ENCODE results near the gene MAP1B. TPM values are rescaled to one million over a fixed set of nuclear protein-coding genes. Genes with fewer than 3 reads are reported as not detected.

Gene MAP1B
- 100 to 1,000 TPM in 5 of 10 donors, 10 to 100 TPM in 5; 61.2 to 154 (median 104) TPM for total RNA-seq
- 10 to 100 TPM; 13.1 to 36.9 TPM for polyA plus RNA-seq
- long read RNA-seq, donor 1, partial matches to known transcripts: 108 of 115 reads
- long read RNA-seq, donor 1, other reads (novel, unspliced or antisense): 7 of 115 reads
- long read RNA-seq, donor 2, partial matches to known transcripts: 136 of 146 reads
- long read RNA-seq, donor 2, other reads (novel, unspliced or antisense): 10 of 146 reads
- long read RNA-seq, donor 3, partial matches to known transcripts: 500 of 535 reads
- long read RNA-seq, donor 3, other reads (novel, unspliced or antisense): 33 of 535 reads

GRCh38 chr5:72107131-72107900, at the start of gene MAP1B:
TSS of gene MAP1B (plus strand) at chr5:72107475. CDS start at chr5:72107532, 57 bp downstream.
- peaks cover 0 to 13% (median 0%) of the 10 kb centered on the region in 11 donors for H3K9me3 ChIP-seq
- H3K27ac ChIP-seq: peak within 1 kb of the TSS; percentile 81 to 94 (median 88)
- DNase-seq: peak; percentile 61 to 71
- H3K4me3 ChIP-seq: peak within 1 kb of the TSS; percentile 74 to 96 (median 86)
- TF ChIP-seq CTCF (IDR thresholded peaks at IDR 0.05): no peak
- intact Hi-C loops (cut with DNase I): loop anchor here in 6 of 10 donors (5.0 to 10.0 kb wide), 2 partner anchors 323 to 325 kb away; no protein-coding TSS in a partner anchor
- 0 to 1% methylated on average over 67 to 82 of the region's 82 CpGs for WGBS, 2 donors
- H3K36me3 ChIP-seq: no peaks in the 10 kb centered on the region
- ATAC-seq: peak; percentile 55 to 87 (median 80)
- peaks cover 0 to 38% (median 18%) of the 10 kb centered on the region in 9 donors for H3K4me1 ChIP-seq
- H3K27me3 ChIP-seq: peaks cover 0 to 54% (median 0%) of the 10 kb centered on the region in 7 donors

GRCh38 chr5:72057816-72058215, 49.5 kb upstream of the MAP1B start:
- intact Hi-C loops (cut with DNase I): no loop called here
- H3K27me3 ChIP-seq: peaks cover 0 to 5% (median 0%) of the 10 kb centered on the region in 7 donors
- no peak overlapping the region for H3K27ac ChIP-seq
- no peaks in the 10 kb centered on the region for H3K36me3 ChIP-seq
- TF ChIP-seq CTCF (IDR thresholded peaks at IDR 0.05): no peak
- 62 to 68% methylated on average over 2 of the region's 2 CpGs for WGBS, 2 donors
- ATAC-seq (no peak), DNase-seq (no peak)
- no peak overlapping the region for H3K4me3 ChIP-seq
- H3K4me1 ChIP-seq: no peaks in the 10 kb centered on the region
- H3K9me3 ChIP-seq: peaks cover 0 to 3% (median 0%) of the 10 kb centered on the region in 11 donors

GRCh38 chr5:72063219-72063819, 44.0 kb upstream of the MAP1B start:
- DNase-seq (no peak), ATAC-seq (no peak)
- H3K4me3 ChIP-seq: no peak overlapping the region
- TF ChIP-seq CTCF (IDR thresholded peaks at IDR 0.05): no peak
- no peak overlapping the region for H3K27ac ChIP-seq
- no peaks in the 10 kb centered on the region for H3K9me3 ChIP-seq
- peaks cover 0 to 4% (median 0%) of the 10 kb centered on the region in 7 donors for H3K27me3 ChIP-seq
- no peaks in the 10 kb centered on the region for H3K4me1 ChIP-seq
- intact Hi-C loops (cut with DNase I): no loop called here
- 28 to 32% methylated on average over 7 of the region's 7 CpGs for WGBS, 2 donors
- H3K36me3 ChIP-seq: no peaks in the 10 kb centered on the region
